Brain pericyte (primary cell): ENCODE data around the gene HS3ST3A1.

Experiments used
- DNase-seq: peaks from one replicate; pipeline ENCODE4 v3.0.0-alpha.2; 2012; ENCODE audit warnings: low read depth, low spot score

The HS3ST3A1 gene

GRCh38 chr17:13601776-13602551 lies at the start of gene HS3ST3A1:
TSS of gene HS3ST3A1 (minus strand) at chr17:13601929. CDS start at chr17:13601129, 800 bp downstream.
- DNase-seq, result no peak

GRCh38 chr17:13650096-13650675 lies 48.5 kb upstream of the HS3ST3A1 start:
- DNase-seq, result no peak

GRCh38 chr17:13647543-13648021 lies 45.9 kb upstream of the HS3ST3A1 start:
- no peak for DNase-seq

GRCh38 chr17:13646969-13647542 lies 45.3 kb upstream of the HS3ST3A1 start:
- DNase-seq, result no peak

GRCh38 chr17:13646411-13646810 lies 44.7 kb upstream of the HS3ST3A1 start:
- DNase-seq, result no peak

GRCh38 chr17:13643180-13643579 lies 41.5 kb upstream of the HS3ST3A1 start:
- no peak for DNase-seq

GRCh38 chr17:13642188-13642587 lies 40.5 kb upstream of the HS3ST3A1 start:
- DNase-seq, result no peak

GRCh38 chr17:13640551-13640950 lies 38.8 kb upstream of the HS3ST3A1 start:
- DNase-seq, result no peak

GRCh38 chr17:13638855-13639458 lies 37.2 kb upstream of the HS3ST3A1 start:
- DNase-seq, result no peak

- no peak for DNase-seq
Measured at GRCh38 chr17:13636951-13637350, 35.2 kb upstream of the HS3ST3A1 start.

- DNase-seq, result no peak
Measured at GRCh38 chr17:13635951-13636350, 34.2 kb upstream of the HS3ST3A1 start.

- DNase-seq, result no peak
Measured at GRCh38 chr17:13634021-13634420, 32.3 kb upstream of the HS3ST3A1 start.

- no peak for DNase-seq
Measured at GRCh38 chr17:13631529-13631928, 29.8 kb upstream of the HS3ST3A1 start.

- no peak for DNase-seq
Measured at GRCh38 chr17:13626703-13627102, 25.0 kb upstream of the HS3ST3A1 start.

GRCh38 chr17:13619462-13619861 lies 17.7 kb upstream of the HS3ST3A1 start:
- DNase-seq, result no peak

- no peak for DNase-seq
Measured at GRCh38 chr17:13616031-13616430, 14.3 kb upstream of the HS3ST3A1 start.

- no peak for DNase-seq
Measured at GRCh38 chr17:13609941-13610340, 8.2 kb upstream of the HS3ST3A1 start.

- DNase-seq, result no peak
Measured at GRCh38 chr17:13601322-13601775, 380 bp downstream of the HS3ST3A1 start.

GRCh38 chr17:13600475-13601321 lies 1.0 kb downstream of the HS3ST3A1 start:
- no peak for DNase-seq

GRCh38 chr17:13599864-13600263 lies 1.9 kb downstream of the HS3ST3A1 start:
- DNase-seq, result no peak

GRCh38 chr17:13599168-13599577 lies 2.6 kb downstream of the HS3ST3A1 start:
- DNase-seq, result no peak
